ENCODE data around the gene RHBG. TPM values are rescaled to one million over a fixed set of nuclear protein-coding genes. Genes with fewer than 3 reads are reported as not detected.

Gene RHBG
- total and polyA plus RNA-seq, 2 of the 4 experiments (the other 2 are of a cell fraction), result not detected

GRCh38 chr1:156391701-156392100 is 22.7 kb downstream of the RHBG start:
- no peak overlapping the region for H2BK120ac ChIP-seq (ENCODE audit: low read depth, low read length)
- TF ChIP-seq ELK1 (IDR thresholded peaks at IDR 0.05; ENCODE audit: borderline replicate concordance, low read depth, low read length), result no peak
- TF ChIP-seq NFE2L2 (IDR thresholded peaks at IDR 0.05; ENCODE audit: low read depth, low read length), result no peak
- TF ChIP-seq SMC3 (IDR thresholded peaks at IDR 0.05; ENCODE audit: low read depth, low read length), result no peak
- TF ChIP-seq POLR2A (IDR thresholded peaks at IDR 0.05; ENCODE audit: low read depth, low read length), result no peak
- TF ChIP-seq RFX5 (IDR thresholded peaks at IDR 0.05; ENCODE audit: low read depth, low read length), result no peak
- TF ChIP-seq FOS (IDR thresholded peaks at IDR 0.05; ENCODE audit: low read depth, low read length), result no peak
- TF ChIP-seq USF2 (IDR thresholded peaks at IDR 0.05; ENCODE audit: low read depth, low read length), result no peak
- no peak for TF ChIP-seq CEBPB (IDR thresholded peaks at IDR 0.05; ENCODE audit: low read depth, low read length)
- TF ChIP-seq MXI1 (IDR thresholded peaks at IDR 0.05; ENCODE audit: borderline replicate concordance, low read depth, low read length), result no peak
- TF ChIP-seq RAD21 (IDR thresholded peaks at IDR 0.05; ENCODE audit: low read length), result no peak
- TF ChIP-seq, protein P1, sequence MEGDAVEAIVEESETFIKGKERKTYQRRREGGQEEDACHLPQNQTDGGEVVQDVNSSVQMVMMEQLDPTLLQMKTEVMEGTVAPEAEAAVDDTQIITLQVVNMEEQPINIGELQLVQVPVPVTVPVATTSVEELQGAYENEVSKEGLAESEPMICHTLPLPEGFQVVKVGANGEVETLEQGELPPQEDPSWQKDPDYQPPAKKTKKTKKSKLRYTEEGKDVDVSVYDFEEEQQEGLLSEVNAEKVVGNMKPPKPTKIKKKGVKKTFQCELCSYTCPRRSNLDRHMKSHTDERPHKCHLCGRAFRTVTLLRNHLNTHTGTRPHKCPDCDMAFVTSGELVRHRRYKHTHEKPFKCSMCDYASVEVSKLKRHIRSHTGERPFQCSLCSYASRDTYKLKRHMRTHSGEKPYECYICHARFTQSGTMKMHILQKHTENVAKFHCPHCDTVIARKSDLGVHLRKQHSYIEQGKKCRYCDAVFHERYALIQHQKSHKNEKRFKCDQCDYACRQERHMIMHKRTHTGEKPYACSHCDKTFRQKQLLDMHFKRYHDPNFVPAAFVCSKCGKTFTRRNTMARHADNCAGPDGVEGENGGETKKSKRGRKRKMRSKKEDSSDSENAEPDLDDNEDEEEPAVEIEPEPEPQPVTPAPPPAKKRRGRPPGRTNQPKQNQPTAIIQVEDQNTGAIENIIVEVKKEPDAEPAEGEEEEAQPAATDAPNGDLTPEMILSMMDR (conservative IDR thresholded peaks at IDR 0.05; ENCODE audit: low read depth, low read length), result no peak
- no peak for TF ChIP-seq CHD1 (IDR thresholded peaks at IDR 0.05; ENCODE audit: low read depth, low read length)
- no peak for TF ChIP-seq RCOR1 (IDR thresholded peaks at IDR 0.05; ENCODE audit: insufficient replicate concordance, low read length)
- TF ChIP-seq BHLHE40 (IDR thresholded peaks at IDR 0.05; ENCODE audit: low read depth, low read length), result no peak
- in situ Hi-C loops (cut with MboI; ENCODE audit: low sequenced_read_pairs), result no loop called here
- no peak for DNase-seq
- no peak overlapping the region for H4K91ac ChIP-seq (ENCODE audit: insufficient read depth, low read depth, low read length)
- no TSS peak for BruUV-seq (replicated peaks)
- H4K20me1 ChIP-seq (ENCODE audit: insufficient read depth, low read length), result no peaks in the 10 kb centered on the region
- H4K8ac ChIP-seq (ENCODE audit: low read depth in 2 of 2, low read length in 2 of 2), result no peak overlapping the region
- H3K9me1 ChIP-seq (ENCODE audit: insufficient read depth, low read length), result no peaks in the 10 kb centered on the region
- no peak overlapping the region for H2AK9ac ChIP-seq (replicated peaks; ENCODE audit: low read depth, low read length, poor library complexity)
- no peak overlapping the region for H3K4ac ChIP-seq (ENCODE audit: low read depth, low read length)
- no peaks in the 10 kb centered on the region for H3K36me3 ChIP-seq (ENCODE audit: control insufficient read depth, insufficient read depth, low read length)
- no peak for ATAC-seq (ENCODE audit: low read depth)
- H3K23ac ChIP-seq (ENCODE audit: low read depth, low read length), result no peak overlapping the region
- no peak overlapping the region for H2BK5ac ChIP-seq (ENCODE audit: low read depth, low read length, poor library complexity, severe bottlenecking)
- no peak overlapping the region for H4K5ac ChIP-seq (ENCODE audit: low read depth, low read length)
- POLR2A ChIA-PET (ENCODE audit: unreplicated experiment), result no interaction called here
- H2AFZ ChIP-seq (replicated peaks; ENCODE audit: low read length, poor library complexity), result no peak overlapping the region
- no peaks in the 10 kb centered on the region for H3K9me3 ChIP-seq (ENCODE audit: control insufficient read depth, insufficient read depth, low read length)
- no peak overlapping the region for H2BK20ac ChIP-seq (ENCODE audit: low read depth, low read length)
- H3K27me3 ChIP-seq (ENCODE audit: control insufficient read depth, insufficient read depth, low read length), result peaks cover 83% of the 10 kb centered on the region
- no peaks in the 10 kb centered on the region for H3K4me1 ChIP-seq (ENCODE audit: control insufficient read depth, insufficient read depth, low read length)
- H3K4me3 ChIP-seq (ENCODE audit: insufficient read depth, low read depth, low read length), result no peak overlapping the region
- no peak overlapping the region for H3K18ac ChIP-seq (ENCODE audit: low read depth, low read length)
- intact Hi-C loops (cut with micrococcal nuclease), result no loop called here
- no peak overlapping the region for H3K27ac ChIP-seq (ENCODE audit: insufficient read depth, low read length)
- no peaks in the 10 kb centered on the region for H3K79me1 ChIP-seq (ENCODE audit: low read depth in 1 of 2, low read length in 2 of 2)
- H3K56ac ChIP-seq (ENCODE audit: extremely low read depth, insufficient read depth, low read length), result no peak overlapping the region
- H2BK15ac ChIP-seq (ENCODE audit: low read depth, low read length), result no peak overlapping the region
- no peak overlapping the region for H3K4me2 ChIP-seq (ENCODE audit: low read depth, low read length)
- 0% methylated on average over 1 of the region's 8 CpGs; no CpG with 5 or more reads in 1 of the 2 experiments for WGBS, 2 experiments (ENCODE audit: extremely low coverage in 2 of 2, insufficient read length in 1 of 2)
- no peak overlapping the region for H3K14ac ChIP-seq (replicated peaks; ENCODE audit: low read depth, low read length)
- H2AK5ac ChIP-seq (ENCODE audit: low read depth, low read length), result no peak overlapping the region
- no peak overlapping the region for H3K9ac ChIP-seq (ENCODE audit: low read depth, low read length)
- dilution Hi-C loops (cut with HindIII; ENCODE audit: low sequenced_read_pairs, unreplicated experiment), result no loop called here
- CTCF ChIA-PET, result no interaction called here

All from IMR-90 (cell line).